Measurements from ENCODE around the gene ARHGAP25. TPM values are rescaled to one million over a fixed set of nuclear protein-coding genes. Genes with fewer than 3 reads are reported as not detected.

The ARHGAP25 gene
- total and polyA plus RNA-seq, 10 of the 15 experiments (the other 5 are each of a cell fraction or from before 2014, with no cell fraction given), result 0.15 to 1.0 (median 0.46) TPM

- TF ChIP-seq E4F1 (IDR thresholded peaks at IDR 0.05; ENCODE audit: borderline replicate concordance, partially characterized antibody) (no peak), TAF1 (IDR thresholded peaks at IDR 0.05; ENCODE audit: borderline replicate concordance, low read depth, low read length) (0 out of 2 replicates have a peak, but pooled peaks have one; percentile 2), WRNIP1 (IDR thresholded peaks at IDR 0.05; ENCODE audit: borderline replicate concordance, low read depth, low read length) (no peak), SUZ12 (IDR thresholded peaks at IDR 0.05; ENCODE audit: unreplicated experiment) (no peak), TCF3 (IDR thresholded peaks at IDR 0.05; ENCODE audit: borderline replicate concordance, insufficient read depth, low read depth, low read length) (no peak), REST (IDR thresholded peaks at IDR 0.05; ENCODE audit: low read depth, low read length) (no peak), IKZF2 (IDR thresholded peaks at IDR 0.05) (peak; percentile 54), MYB (IDR thresholded peaks at IDR 0.05; ENCODE audit: borderline replicate concordance, low read depth, low read length) (no peak)
- TF ChIP-seq, protein P1, sequence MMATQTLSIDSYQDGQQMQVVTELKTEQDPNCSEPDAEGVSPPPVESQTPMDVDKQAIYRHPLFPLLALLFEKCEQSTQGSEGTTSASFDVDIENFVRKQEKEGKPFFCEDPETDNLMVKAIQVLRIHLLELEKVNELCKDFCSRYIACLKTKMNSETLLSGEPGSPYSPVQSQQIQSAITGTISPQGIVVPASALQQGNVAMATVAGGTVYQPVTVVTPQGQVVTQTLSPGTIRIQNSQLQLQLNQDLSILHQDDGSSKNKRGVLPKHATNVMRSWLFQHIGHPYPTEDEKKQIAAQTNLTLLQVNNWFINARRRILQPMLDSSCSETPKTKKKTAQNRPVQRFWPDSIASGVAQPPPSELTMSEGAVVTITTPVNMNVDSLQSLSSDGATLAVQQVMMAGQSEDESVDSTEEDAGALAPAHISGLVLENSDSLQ (IDR thresholded peaks at IDR 0.05), result peak; percentile 43; the same call in 1 of the 2 replicates
- TF ChIP-seq, protein P2, sequence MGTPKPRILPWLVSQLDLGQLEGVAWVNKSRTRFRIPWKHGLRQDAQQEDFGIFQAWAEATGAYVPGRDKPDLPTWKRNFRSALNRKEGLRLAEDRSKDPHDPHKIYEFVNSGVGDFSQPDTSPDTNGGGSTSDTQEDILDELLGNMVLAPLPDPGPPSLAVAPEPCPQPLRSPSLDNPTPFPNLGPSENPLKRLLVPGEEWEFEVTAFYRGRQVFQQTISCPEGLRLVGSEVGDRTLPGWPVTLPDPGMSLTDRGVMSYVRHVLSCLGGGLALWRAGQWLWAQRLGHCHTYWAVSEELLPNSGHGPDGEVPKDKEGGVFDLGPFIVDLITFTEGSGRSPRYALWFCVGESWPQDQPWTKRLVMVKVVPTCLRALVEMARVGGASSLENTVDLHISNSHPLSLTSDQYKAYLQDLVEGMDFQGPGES (IDR thresholded peaks at IDR 0.05), result no peak
- TF ChIP-seq, protein P3, sequence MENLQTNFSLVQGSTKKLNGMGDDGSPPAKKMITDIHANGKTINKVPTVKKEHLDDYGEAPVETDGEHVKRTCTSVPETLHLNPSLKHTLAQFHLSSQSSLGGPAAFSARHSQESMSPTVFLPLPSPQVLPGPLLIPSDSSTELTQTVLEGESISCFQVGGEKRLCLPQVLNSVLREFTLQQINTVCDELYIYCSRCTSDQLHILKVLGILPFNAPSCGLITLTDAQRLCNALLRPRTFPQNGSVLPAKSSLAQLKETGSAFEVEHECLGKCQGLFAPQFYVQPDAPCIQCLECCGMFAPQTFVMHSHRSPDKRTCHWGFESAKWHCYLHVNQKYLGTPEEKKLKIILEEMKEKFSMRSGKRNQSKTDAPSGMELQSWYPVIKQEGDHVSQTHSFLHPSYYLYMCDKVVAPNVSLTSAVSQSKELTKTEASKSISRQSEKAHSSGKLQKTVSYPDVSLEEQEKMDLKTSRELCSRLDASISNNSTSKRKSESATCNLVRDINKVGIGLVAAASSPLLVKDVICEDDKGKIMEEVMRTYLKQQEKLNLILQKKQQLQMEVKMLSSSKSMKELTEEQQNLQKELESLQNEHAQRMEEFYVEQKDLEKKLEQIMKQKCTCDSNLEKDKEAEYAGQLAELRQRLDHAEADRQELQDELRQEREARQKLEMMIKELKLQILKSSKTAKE (IDR thresholded peaks at IDR 0.05; ENCODE audit: low read depth, poor library complexity, severe bottlenecking), result peak; percentile 63
- TF ChIP-seq, protein P4, sequence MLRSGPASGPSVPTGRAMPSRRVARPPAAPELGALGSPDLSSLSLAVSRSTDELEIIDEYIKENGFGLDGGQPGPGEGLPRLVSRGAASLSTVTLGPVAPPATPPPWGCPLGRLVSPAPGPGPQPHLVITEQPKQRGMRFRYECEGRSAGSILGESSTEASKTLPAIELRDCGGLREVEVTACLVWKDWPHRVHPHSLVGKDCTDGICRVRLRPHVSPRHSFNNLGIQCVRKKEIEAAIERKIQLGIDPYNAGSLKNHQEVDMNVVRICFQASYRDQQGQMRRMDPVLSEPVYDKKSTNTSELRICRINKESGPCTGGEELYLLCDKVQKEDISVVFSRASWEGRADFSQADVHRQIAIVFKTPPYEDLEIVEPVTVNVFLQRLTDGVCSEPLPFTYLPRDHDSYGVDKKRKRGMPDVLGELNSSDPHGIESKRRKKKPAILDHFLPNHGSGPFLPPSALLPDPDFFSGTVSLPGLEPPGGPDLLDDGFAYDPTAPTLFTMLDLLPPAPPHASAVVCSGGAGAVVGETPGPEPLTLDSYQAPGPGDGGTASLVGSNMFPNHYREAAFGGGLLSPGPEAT (IDR thresholded peaks at IDR 0.05; ENCODE audit: low read depth), result peak; percentile 22; the same call in 1 of the 2 replicates
- TF ChIP-seq, protein P5, sequence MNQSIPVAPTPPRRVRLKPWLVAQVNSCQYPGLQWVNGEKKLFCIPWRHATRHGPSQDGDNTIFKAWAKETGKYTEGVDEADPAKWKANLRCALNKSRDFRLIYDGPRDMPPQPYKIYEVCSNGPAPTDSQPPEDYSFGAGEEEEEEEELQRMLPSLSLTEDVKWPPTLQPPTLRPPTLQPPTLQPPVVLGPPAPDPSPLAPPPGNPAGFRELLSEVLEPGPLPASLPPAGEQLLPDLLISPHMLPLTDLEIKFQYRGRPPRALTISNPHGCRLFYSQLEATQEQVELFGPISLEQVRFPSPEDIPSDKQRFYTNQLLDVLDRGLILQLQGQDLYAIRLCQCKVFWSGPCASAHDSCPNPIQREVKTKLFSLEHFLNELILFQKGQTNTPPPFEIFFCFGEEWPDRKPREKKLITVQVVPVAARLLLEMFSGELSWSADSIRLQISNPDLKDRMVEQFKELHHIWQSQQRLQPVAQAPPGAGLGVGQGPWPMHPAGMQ (IDR thresholded peaks at IDR 0.05; ENCODE audit: borderline replicate concordance), result no peak
Measured at GRCh38 chr2:68734688-68735525, at the start of gene ARHGAP25 (continued).

All from GM12878 (cell line).